22Rv1 (cell line): ENCODE results near the gene MSI2.

ENCODE experiments used
- ZFX ChIP-seq: fragments of 450-650 bp; IDR thresholded peaks from 2 replicates; pipeline ENCODE4 v1.6.1; 2017; ENCODE audit warnings: antibody characterized with exemption, borderline replicate concordance
- TF ChIP-seq, protein P1 (sequence below): fragments of 450-650 bp; IDR thresholded peaks from 2 replicates; pipeline ENCODE4 v1.5.1; 2017; ENCODE audit warnings: mild to moderate bottlenecking

- TF ChIP-seq, protein P1, sequence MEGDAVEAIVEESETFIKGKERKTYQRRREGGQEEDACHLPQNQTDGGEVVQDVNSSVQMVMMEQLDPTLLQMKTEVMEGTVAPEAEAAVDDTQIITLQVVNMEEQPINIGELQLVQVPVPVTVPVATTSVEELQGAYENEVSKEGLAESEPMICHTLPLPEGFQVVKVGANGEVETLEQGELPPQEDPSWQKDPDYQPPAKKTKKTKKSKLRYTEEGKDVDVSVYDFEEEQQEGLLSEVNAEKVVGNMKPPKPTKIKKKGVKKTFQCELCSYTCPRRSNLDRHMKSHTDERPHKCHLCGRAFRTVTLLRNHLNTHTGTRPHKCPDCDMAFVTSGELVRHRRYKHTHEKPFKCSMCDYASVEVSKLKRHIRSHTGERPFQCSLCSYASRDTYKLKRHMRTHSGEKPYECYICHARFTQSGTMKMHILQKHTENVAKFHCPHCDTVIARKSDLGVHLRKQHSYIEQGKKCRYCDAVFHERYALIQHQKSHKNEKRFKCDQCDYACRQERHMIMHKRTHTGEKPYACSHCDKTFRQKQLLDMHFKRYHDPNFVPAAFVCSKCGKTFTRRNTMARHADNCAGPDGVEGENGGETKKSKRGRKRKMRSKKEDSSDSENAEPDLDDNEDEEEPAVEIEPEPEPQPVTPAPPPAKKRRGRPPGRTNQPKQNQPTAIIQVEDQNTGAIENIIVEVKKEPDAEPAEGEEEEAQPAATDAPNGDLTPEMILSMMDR = no peak
- TF ChIP-seq ZFX = no peak
Measured at GRCh38 chr17:57442401-57442823, 186.1 kb downstream of the MSI2 start.
